EL (cell line): ENCODE results near the gene BICDL1.
"Not testable (repeated sequence)": the region's sequence is repeated elsewhere in the genome, so short reads cannot be mapped to it uniquely, and the experiment has no call there.

ENCODE experiments used
- DNase-seq: peaks from one replicate; pipeline ENCODE4 v3.0.0-alpha.2; 2016

Gene BICDL1

DNA sequence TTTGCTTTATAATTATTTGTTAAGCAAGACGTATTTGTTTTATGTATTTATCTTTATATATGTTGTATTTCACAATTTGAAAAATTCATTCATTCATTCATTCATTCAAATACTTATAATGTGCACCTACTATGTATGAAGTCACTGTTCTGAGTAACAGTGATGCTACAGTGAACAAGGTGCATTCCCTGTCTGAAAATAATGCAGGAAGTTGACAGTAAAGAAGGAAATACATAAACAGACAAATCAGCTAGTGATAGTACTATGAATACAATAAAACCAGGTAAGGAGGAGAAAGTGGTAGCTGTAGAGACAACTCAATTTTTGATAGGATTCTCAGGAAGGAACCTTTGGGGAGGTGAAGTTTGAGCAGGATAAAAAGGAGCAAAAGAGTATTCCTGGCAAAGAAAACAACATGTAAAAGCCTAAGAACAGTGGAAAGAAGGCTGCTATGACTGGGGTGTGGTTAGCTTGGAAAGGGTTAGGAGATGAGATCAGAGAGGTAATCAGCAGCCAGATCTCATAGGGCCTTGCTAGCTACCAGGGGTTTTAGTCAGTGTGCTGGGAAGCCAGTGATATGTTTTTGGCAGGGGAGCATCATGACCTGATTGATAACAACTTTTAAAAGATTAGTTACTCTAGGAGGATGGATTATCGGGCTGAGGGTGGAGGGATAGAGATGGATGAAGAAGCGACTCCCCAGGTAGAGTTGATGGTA is 17.4 kb downstream of the BICDL1 start:
- DNase-seq = no peak

DNA sequence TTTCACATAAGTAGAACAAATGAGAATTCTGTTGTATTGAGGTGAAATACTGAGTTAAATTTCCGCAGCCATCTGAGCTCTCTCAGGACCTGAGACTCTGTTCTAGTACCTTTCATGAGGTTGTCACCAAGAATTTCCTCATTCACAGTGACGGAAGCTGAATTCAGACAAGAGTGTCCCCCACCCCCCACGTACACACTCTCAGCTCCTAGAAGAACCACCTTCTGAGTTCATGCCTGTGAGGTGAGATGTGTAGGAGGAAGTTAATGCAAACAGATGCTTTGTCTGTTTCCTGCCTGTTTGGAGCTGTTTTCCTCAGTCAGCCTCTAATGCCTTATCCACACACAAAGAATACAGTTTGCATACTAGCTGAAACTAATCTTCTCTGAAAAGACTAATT is 18.2 kb downstream of the BICDL1 start:
- no peak for DNase-seq

DNA sequence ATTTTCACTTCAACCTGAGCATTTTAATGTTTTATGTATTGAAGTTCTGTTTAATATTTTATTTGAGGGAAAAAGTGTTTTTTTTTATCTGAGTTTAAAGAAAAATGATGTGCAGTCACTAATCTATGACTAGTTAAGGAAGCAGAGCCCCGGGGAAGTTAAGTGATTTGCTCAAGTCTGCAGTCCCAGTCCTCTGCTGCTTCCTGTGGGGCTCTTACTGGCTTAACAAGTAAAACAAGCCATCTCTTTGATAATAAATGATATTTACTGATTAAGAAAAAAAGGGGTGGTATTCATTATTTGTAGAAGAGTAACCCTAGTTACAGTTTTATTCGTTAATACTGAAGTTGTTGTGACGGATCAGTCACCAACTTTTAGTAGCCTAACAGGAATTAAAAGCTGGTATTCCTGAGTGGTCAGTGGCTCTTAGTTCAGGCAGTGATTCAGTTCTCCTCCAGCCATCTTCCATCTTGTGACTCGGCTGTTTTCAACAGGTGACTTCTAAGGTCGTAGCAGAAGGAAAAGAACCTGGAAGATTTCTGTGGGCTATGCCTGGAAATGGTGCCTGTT is 21.7 kb downstream of the BICDL1 start:
- no peak for DNase-seq

DNA sequence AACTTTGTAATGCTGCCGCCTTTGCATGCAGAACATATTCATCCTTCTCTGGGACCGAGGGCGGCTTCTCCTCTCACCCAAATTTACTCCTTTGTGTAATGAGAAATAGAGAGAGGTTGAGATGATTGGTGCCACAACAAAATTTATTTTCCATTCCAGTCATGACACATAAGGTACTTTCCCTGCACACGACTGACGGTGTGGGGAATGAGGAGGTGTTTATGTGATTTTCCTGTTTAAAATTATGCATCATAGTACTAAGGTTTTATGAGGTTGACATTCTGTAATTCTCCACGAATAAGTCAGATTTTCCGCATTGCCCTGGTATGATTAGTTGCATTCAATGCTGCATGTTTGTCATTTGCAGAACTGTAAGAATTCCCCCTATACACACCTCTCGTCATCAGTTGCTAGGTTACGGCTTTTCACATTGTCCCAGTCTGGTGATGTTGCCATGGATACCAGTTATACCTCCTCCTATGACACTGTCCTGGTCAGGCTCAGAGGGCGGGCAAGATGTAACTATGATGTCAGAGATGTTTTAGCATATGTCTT is 23.1 kb downstream of the BICDL1 start:
- DNase-seq = peak; percentile 6

DNA sequence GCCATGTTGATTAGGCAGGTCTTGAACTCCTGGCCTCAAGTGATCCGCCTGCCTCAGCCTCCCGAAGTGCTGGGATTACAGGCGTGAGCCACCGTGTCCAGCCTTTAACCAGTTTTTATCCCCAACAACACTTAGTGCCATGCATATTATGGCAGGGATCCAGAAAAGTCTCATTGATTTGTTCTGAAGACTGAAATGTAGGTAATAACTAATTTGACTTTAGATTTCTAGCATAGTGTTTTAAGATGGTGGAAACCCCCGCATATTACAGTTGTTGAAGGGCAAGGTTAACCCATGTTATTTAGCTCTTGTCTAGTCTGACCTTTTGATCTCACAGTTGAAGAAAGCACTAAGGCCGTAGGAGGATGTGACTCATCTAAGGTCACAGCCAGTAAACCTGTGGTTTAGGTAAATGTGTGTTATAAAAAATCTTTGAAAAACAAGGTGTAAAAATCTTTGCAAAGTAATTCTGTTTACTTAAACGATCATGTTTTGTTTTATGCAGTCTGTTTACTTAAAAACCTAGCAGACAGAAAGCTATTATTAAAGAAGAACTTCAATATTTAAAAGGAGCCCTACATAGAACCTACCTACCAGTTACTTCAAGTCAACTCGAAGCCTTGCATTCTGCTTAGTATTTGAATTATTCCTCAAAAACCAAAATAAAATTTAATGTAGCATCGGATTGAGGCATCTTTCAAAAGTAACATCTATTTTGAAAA is 24.8 kb downstream of the BICDL1 start:
- DNase-seq = no peak

DNA sequence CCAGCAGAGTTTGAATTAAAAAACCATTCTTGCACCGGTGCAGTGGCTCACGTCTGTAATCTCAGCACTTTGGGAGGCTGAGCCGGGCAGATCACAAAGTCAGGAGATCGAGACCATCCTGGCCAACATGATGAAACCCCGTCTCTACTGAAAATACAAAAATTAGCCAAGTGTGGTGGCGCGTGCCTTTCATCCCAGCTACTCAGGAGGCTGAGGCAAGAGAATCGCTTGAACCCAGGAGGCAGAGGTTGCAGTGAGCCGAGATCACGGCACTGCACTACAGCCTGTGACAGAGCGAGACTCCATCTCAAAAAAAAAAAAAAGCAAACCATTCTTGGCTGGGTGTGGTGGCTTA is 25.3 kb downstream of the BICDL1 start:
- not testable (repeated sequence) for DNase-seq

DNA sequence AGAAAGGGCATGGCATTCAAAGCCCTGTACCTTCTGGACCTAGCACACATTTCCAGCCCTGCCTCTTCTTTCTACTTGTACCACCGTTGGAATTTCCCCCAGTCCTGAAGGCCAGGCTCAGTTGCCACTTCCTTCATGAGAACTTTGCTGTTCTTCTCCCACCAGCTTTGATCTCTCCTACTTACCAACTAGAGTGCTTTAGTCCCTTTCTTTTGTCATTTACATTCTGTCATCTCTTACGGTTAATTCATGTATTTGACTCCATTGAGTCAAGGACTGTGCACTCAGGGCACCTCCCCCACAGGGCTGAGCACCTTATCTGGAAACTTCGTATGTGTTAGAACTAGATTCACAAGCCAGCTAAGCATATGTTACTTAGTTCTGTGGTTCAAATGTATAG is 26.3 kb downstream of the BICDL1 start:
- DNase-seq = no peak

DNA sequence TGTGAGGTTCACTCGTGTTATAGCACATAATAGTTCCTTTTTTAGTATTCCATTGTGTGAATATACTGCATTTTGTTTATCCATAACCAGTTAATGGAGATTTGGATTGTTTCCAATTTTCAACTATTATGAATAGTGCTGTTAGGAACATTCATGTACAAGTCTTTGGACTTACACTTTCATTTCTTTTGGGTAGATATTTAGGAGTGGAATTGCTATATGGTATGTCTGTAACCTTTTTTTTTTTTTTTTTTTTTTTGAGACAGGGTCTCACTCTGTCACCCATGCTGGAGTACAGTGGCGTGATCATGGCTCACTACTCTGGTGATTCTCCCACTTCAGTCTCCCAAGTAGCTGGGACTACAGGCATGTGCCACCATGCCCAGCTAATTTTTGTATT is 27.2 kb downstream of the BICDL1 start:
- not testable (repeated sequence) for DNase-seq

DNA sequence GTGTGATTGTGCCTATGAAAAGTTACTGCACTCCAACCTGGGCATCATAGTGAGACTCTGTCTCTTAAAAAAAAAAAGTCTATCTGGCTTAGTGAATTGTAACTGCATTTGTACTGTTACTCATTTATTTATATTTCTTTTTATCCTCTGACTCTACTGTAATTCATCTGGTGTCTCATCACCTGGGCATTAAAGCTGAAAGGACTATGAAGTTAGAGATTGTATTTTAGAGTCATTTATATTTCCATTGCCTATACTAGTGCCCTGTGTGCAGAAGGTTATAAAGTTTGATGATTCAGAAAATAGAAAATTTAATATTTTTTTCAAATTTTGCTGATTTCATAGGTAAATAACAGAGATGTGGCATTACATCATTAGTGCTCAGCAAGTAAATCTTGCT is 30.2 kb downstream of the BICDL1 start:
- DNase-seq = no peak

DNA sequence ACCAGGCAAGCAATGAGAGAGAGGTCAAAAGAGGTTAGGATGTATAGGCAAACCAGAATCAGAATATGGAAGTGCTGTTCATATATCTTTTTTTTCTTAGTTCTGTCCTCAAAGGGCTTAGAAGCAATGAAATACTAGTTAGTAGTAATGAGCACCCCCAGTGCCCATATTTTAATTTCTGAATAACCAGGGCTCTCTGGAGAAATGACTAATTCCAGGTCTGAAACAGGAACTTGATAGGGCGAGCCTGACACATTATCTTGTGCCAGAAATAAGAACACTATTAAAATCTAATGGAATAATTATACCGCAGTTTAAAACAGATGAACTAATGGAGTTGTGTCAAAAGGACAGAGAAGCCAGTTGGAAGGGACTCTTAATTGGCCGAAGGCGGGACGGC is 30.9 kb downstream of the BICDL1 start:
- DNase-seq = no peak

DNA sequence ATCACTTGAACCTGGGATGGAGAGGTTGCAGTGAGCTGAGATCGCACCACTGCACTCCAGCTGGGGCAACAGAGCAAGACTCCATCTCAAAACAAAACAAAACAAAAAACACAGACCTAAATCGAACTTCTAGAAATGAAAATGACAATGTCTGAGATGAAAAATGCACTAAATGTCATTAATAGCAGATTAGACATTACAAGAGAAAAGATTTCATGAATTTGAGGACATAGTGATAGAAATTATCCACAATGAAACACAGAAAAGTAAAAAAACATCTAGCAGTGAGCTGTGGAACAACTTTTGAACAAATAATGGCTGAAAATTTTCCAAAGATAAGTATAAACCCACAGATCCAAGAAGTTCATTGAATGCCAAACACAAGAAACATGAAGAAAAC is 35.2 kb downstream of the BICDL1 start:
- DNase-seq = no peak

DNA sequence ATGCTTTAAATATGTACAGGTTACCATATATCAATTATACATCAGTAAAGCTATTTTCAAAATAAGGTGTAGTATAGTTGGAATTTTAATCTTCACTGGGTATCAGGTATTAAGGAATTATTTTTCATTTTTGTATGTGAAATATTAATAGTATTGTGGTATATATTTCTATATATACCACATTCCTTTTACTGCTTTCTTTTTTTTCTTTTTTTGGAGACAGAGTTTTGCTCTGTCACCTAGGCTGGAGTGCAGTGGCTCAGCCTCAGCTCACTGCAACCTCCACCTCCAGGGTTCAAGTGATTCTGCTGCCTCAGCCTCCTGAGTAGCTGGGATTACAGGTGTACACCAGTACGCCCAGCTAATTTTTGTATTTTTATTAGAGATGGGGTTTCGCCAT is 36.6 kb downstream of the BICDL1 start:
- no peak for DNase-seq

DNA sequence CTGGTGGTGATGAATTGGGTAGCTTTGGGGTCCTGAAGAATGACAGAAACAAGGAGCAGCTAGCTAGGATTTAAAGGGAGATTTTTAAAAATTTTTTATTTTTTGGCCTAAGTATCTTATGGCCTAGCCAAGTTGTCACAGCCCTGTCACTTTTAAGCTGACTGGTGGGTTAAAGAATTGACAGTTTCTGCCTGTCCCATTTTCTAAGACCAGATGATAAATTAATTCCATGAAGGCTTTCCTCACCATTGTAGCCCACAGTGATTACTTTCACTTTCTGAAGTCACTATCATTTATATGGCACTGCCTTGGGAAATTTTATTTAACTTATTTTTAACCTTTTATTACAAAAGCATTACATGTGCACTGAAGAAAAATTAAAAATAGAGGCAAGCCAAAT is 43.2 kb downstream of the BICDL1 start:
- no peak for DNase-seq

DNA sequence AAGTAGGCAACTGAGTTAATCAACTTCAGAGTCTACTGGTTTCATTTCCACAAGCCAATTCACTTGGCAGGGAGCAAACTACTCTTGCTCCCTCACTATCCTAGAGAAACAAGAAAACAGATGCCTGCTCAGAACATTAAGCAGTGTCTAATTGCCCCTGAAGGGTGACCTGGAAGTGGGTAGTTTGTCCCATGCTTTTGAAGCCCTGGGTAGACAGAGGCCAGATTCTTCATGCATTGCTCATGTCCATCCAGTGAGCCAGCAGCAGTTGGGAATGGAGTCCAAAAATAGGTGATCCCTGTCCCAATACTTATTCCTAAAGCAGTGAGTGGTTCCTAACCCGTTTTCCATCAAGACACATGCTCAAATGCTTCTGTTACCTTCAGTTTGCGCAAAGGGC is 48.8 kb downstream of the BICDL1 start:
- peak; percentile 22 for DNase-seq

DNA sequence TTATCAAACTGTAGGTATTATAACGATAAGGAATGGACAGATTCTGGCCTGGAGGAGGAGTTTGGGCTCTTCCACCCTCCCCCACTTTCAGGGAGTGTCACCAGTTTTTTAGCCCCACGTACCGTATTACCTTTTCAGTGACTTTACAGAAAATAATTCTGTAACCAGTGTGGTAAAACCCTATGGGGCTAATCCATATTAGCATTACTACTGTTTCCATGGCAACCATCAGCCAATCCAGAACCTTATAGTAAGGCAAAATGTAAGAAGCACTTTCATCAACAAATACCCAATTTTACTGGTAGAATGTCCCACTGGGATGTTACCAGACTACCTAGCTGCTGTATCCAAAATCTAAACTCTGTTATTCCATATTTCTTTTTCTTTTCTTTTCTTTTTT is 50.7 kb downstream of the BICDL1 start:
- no peak for DNase-seq

DNA sequence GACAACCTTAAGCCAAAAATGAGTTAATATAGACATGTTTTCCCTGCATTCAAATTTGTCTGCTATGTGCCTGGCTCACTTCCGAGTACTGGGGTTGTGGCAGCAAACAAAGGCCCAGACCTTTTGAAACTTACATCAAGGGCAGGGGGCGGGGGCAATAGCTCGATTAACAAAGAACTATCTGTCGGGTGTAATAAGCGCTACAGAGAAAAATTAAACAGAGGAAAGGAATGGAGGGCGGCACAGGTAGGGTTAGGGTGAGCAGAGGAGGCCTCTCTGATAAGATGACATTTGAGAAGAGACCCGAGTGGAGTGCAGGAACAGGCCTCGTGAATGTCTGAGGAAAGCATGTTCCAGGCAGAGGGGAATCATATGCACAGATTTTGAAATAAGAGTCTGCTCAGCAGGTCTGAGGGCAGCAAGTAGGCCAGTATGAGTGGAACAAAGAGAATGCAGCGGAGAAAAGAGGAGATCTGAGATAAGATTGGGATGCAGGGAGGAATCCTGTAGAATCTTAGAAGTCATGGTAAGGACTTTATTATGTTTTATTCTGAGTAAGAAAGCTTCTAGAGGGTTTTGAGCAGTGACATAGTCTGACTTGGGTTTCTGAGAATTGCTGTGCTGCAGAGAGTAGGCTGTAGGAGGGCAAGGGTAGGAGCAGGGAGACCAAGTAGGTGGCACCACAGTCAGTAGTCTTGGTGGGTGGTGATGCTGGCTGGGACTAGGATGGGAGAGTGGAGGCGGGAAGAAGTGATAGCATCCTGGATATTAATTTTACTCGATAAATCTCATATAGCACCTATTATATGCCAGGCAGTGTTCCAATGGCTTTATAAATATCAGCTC is 52.6 kb downstream of the BICDL1 start:
- no peak for DNase-seq

DNA sequence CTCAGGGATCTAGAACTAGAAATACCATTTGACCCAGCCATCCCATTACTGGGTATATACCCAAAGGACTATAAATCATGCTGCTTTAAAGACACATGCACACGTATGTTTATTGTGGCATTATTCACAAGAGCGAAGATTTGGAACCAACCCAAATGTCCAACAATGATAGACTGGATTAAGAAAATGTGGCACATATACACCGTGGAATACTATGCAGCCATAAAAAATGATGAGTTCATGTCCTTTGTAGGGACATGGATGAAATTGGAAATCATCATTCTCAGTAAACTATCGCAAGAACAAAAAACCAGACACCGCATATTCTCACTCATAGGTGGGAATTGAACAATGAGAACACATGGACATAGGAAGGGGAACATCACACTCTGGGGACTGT is 56.3 kb downstream of the BICDL1 start:
- DNase-seq = not testable (repeated sequence)

DNA sequence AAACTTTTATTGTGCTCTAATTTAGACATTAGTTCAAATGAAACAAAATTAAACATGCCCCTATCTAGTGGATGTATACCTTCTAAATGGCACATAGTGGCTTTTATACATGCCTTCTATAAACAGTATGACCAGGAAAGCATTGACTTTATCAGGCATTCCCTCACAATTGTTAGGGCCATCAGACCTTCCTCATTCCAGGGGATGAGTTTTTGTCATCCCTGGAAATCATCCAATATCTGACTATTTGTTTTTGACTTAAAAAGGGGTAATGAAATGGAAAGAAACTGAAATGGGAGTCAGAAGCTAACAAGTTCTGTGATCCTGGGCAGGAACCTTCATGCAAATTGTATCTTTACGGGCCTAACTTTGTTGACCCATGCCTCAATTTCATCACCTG is 58.0 kb downstream of the BICDL1 start:
- no peak for DNase-seq

DNA sequence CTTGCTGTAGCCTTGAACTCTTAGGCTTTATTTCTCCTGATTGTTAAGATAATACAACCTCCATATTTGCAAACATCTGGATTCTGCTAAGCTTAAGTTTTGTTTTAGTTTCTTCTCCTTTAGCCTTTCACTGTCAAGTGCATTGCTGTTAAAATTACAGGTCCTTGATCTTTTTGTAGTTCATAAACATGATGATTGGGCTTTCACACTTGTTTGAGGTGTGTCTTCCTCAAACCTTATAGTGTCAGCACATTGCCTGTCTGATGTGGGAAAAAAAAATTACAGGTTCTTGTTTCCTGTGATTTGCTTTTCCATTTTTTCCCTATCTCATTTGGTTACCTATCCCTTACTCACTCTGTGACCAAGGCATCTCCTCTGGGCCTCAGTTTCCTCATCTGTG is 59.2 kb downstream of the BICDL1 start:
- no peak for DNase-seq

DNA sequence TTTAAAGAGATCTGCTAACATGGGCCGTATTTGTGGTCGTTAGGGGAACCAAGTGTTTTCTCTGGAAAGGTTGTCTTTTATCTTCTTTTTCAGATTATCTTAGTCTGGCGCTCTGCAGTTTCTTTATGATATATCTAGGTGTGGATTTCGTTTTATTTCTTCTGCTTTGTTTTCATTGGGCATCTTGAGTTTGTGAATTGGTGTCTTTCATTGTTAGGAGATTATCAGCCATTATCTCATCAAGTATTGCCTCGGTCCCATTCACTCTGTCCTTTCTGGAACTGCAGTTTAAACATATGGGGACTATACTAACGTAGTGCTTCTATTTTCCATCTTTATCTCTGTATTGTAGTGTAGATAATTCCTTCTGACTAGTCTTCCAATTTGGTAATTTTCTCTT is 60.4 kb downstream of the BICDL1 start:
- no peak for DNase-seq

DNA sequence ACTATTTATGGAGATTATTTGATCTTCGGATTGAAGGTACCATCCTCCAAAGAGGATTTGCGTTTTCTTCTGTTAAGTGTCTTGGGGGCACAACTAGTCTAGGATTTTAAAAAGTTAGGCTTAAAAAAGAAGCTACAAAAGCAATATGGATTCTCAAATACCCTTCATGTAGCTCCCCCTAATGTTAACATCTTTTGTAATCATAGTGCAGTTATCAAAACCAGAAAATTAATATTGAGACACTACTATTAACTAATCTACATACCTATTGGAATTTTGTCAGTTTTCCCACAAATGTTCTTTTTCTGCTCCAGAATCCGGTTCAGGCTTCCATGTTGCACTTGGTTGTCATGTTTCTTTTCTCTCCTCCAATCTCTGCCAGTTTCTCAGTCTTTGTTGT is 62.5 kb downstream of the BICDL1 start:
- no peak for DNase-seq

DNA sequence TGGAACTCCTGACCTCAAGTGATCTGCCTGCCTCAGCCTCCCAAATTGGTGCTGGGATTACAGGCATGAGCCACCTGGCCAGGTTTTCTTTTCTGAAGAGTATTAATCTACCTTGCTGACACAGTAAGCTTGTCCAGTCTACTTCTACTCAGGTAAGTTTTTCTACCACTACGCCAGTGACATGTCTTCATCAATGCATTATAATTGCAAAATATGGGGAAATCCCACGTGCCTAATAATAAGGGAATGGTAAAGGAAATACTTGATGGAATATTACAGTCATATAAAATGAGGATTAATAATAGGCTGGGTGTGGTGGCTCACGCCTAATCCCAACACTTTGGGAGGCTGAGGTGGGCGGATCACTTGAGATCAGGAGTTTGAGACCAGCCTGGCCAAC is 65.3 kb downstream of the BICDL1 start:
- DNase-seq = no peak
